GM12878 (cell line): ENCODE results near the gene SNRPA. TPM values are rescaled to one million over a fixed set of nuclear protein-coding genes. Genes with fewer than 3 reads are reported as not detected.

Experiments used
- ATAC-seq: fragments of 200-7000 bp; cut with Tn5 transposase; 3 replicates; pipeline ENCODE4 v1.9.1; 2020; ENCODE audit warnings: mild to moderate bottlenecking, moderate library complexity
- BruUV-seq: library from RNA; stranded (reverse); fragments of 400-500 nt; replicated peaks from 2 replicates; lab custom pipeline; 2021; lab: Mats Ljungman, UMichigan
- CTCF ChIA-PET: fragments of 300-600 bp; sonication (Branson Sonifier 250); formaldehyde crosslinking; extraction: SDS; loops from one replicate; lab custom pipeline; 2021; ENCODE audit warnings: inconsistent platforms; lab: Yijun Ruan, JAX
- POLR2A ChIA-PET: fragments of 350-600 bp; formaldehyde crosslinking; extraction: SDS; loops from one replicate; lab custom pipeline; 2021; ENCODE audit warnings: inconsistent platforms; lab: Charles Lee
- RAD21 ChIA-PET: fragments of 300-600 bp; sonication (Branson Sonifier 250); formaldehyde crosslinking; loops from one replicate; lab custom pipeline; 2023; ENCODE audit warnings: antibody characterized with exemption; ENCODE audit not compliant: unreplicated experiment; lab: Charles Lee
- SMC1A ChIA-PET: fragments of 300-600 bp; sonication (Branson Sonifier 250); formaldehyde crosslinking; loops from one replicate; lab custom pipeline; 2023; ENCODE audit not compliant: unreplicated experiment, uncharacterized antibody; lab: Charles Lee
- DNase-seq: peaks from one replicate; pipeline ENCODE4 v3.0.0-alpha.2; 2011; ENCODE audit warnings: low read depth, low spot score
- FAIRE-seq: peaks from 3 replicates; lab custom pipeline; 2011; peaks lifted over from hg19 to GRCh38; lab: Jason Lieb, UNC
- H2AFZ ChIP-seq: 2 replicates; pipeline ENCODE4 v1.6.0; 2011; ENCODE audit warnings: low read depth, low read length, control low read depth; ENCODE audit not compliant: control insufficient read depth
- H3K27ac ChIP-seq: 2 replicates; pipeline ENCODE4 v1.5.1; 2011; ENCODE audit warnings: control low read depth; ENCODE audit not compliant: control insufficient read depth, insufficient read depth
- H3K27me3 ChIP-seq, 2 experiments: replicated peaks in 1 of 2; 2 replicates each; pipeline versions ENCODE4 v1.6.0 to v1.6.1; 2011; ENCODE audit warnings: low read length in 1 of 2; ENCODE audit not compliant: control insufficient read depth in 2 of 2, insufficient read depth in 2 of 2
- H3K36me3 ChIP-seq, 2 experiments: 2 replicates each; pipeline ENCODE4 v1.5.1; 2011; ENCODE audit warnings: low read length in 1 of 2; ENCODE audit not compliant: control insufficient read depth in 2 of 2, insufficient read depth in 2 of 2
- H3K4me1 ChIP-seq: 2 replicates; pipeline ENCODE4 v1.6.1; 2011; ENCODE audit warnings: mild to moderate bottlenecking, low read length, moderate library complexity, mixed read lengths; ENCODE audit not compliant: control insufficient read depth, insufficient read depth
- H3K4me2 ChIP-seq: 2 replicates; pipeline ENCODE4 v1.6.0; 2011; ENCODE audit warnings: control low read depth; ENCODE audit not compliant: control insufficient read depth, insufficient read depth
- H3K4me3 ChIP-seq: fragments of 200-600 bp; sonication (generic); 2 replicates; pipeline ENCODE4 v1.5.1; 2016
- H3K79me2 ChIP-seq: 2 replicates; pipeline ENCODE4 v1.6.0; 2011; ENCODE audit warnings: low read length; ENCODE audit not compliant: control insufficient read depth, insufficient read depth
- H3K9ac ChIP-seq: 2 replicates; pipeline ENCODE4 v1.8.0; 2011; ENCODE audit warnings: low read length, control low read depth, mixed read lengths; ENCODE audit not compliant: control insufficient read depth, insufficient read depth
- H3K9me3 ChIP-seq: replicated peaks from 3 replicates; pipeline ENCODE4 v1.5.1; 2011; ENCODE audit warnings: mild to moderate bottlenecking, low read length; ENCODE audit not compliant: control insufficient read depth, insufficient read depth
- H4K20me1 ChIP-seq: 2 replicates; pipeline ENCODE4 v1.6.0; 2011; ENCODE audit not compliant: control insufficient read depth, insufficient read depth
- ATF3 ChIP-seq: IDR thresholded peaks from 2 replicates; pipeline ENCODE4 v1.6.1; 2011; ENCODE audit warnings: low read depth, mild to moderate bottlenecking, low read length, moderate library complexity, borderline replicate concordance; ENCODE audit errors: extremely low read depth
- CEBPZ ChIP-seq: fragments of 150-350 bp; IDR thresholded peaks from 2 replicates; pipeline ENCODE4 v1.6.1; 2016; ENCODE audit warnings: low read depth, low read length
- EP300 ChIP-seq, 2 experiments: fragments of 150-350 bp in 1 of 2; IDR thresholded peaks; 2 replicates each; pipeline ENCODE4 v1.6.1; 2011 to 2012; ENCODE audit warnings: low read depth in 2 of 2, low read length in 2 of 2, borderline replicate concordance in 1 of 2, improper control_type of control experiment in 1 of 2, inconsistent platforms in 1 of 2; ENCODE audit not compliant: control insufficient read depth in 1 of 2
- ESRRA ChIP-seq: IDR thresholded peaks from 2 replicates; pipeline ENCODE4 v1.6.1; 2012; ENCODE audit warnings: mild to moderate bottlenecking, low read length, improper control_type of control experiment
- FOXK2 ChIP-seq: fragments of 450-650 bp; IDR thresholded peaks from 2 replicates; pipeline ENCODE4 v1.6.1; 2017; ENCODE audit warnings: mild to moderate bottlenecking, moderate library complexity
- HCFC1 ChIP-seq: fragments of 150-350 bp; IDR thresholded peaks from 2 replicates; pipeline ENCODE4 v1.6.1; 2014; ENCODE audit warnings: low read length
- JUNB ChIP-seq: IDR thresholded peaks from 2 replicates; pipeline ENCODE4 v1.6.1; 2016; ENCODE audit warnings: antibody characterized with exemption, mild to moderate bottlenecking
- KLF5 ChIP-seq: fragments of 450-650 bp; IDR thresholded peaks from 2 replicates; pipeline ENCODE4 v1.6.1; 2014; ENCODE audit warnings: mild to moderate bottlenecking; ENCODE audit not compliant: partially characterized antibody
- NKRF ChIP-seq: fragments of 450-650 bp; conservative IDR thresholded peaks from 2 replicates; pipeline ENCODE4 v1.6.1; 2017; ENCODE audit warnings: mild to moderate bottlenecking, moderate library complexity
- NR2C2 ChIP-seq: IDR thresholded peaks from 2 replicates; pipeline ENCODE4 v1.6.1; 2011; ENCODE audit warnings: borderline replicate concordance, low read depth; ENCODE audit not compliant: control insufficient read depth, insufficient read length
- POLR2AphosphoS5 ChIP-seq: IDR thresholded peaks from 2 replicates; pipeline ENCODE4 v1.6.1; 2011; ENCODE audit warnings: mild to moderate bottlenecking, low read length, inconsistent platforms
- RFX5 ChIP-seq: IDR thresholded peaks from 2 replicates; pipeline ENCODE4 v1.6.1; 2011; ENCODE audit warnings: low read depth, low read length, improper control_type of control experiment
- TCF12 ChIP-seq: IDR thresholded peaks from 2 replicates; pipeline ENCODE4 v1.6.1; 2011; ENCODE audit warnings: low read depth, mild to moderate bottlenecking, low read length
- YY1 ChIP-seq: IDR thresholded peaks from 2 replicates; pipeline ENCODE4 v1.6.1; 2011; ENCODE audit warnings: low read depth, mild to moderate bottlenecking, low read length
- ZBTB33 ChIP-seq: fragments of 450-650 bp; IDR thresholded peaks from 2 replicates; pipeline ENCODE4 v1.6.1; 2017; ENCODE audit warnings: mild to moderate bottlenecking
- ZNF207 ChIP-seq: fragments of 450-650 bp; IDR thresholded peaks from 2 replicates; pipeline ENCODE4 v1.6.1; 2014; ENCODE audit warnings: antibody characterized with exemption, mild to moderate bottlenecking, borderline replicate concordance
- ZNF384 ChIP-seq: IDR thresholded peaks from 2 replicates; pipeline ENCODE4 v1.6.1; 2012; ENCODE audit warnings: low read depth, mild to moderate bottlenecking, low read length, improper control_type of control experiment, borderline replicate concordance
- ZSCAN29 ChIP-seq: fragments of 450-650 bp; IDR thresholded peaks from 2 replicates; pipeline ENCODE4 v1.6.1; 2017; ENCODE audit warnings: mild to moderate bottlenecking, moderate library complexity
- WGBS: methylation state at CpG from one replicate; pipeline ENCODE4 v1.1.6; 2016; ENCODE audit warnings: low lambda C conversion rate; ENCODE audit not compliant: insufficient replicate concordance, insufficient coverage; ENCODE audit errors: missing lambda C conversion rate; 5-methylcytosine and 5-hydroxymethylcytosine counted together
- in situ Hi-C: fragments of 300-500 bp; cut with MboI; formaldehyde crosslinking; loops from 9 replicates; pipeline ENCODE4 v1.14.3; 2018; ENCODE audit warnings: mixed read lengths
- intact Hi-C: fragments of 100-400 bp; cut with micrococcal nuclease; formaldehyde crosslinking; loops from one replicate; pipeline ENCODE4 v1.14.2; 2022; ENCODE audit not compliant: unreplicated experiment
- polyA plus RNA-seq, 11 experiments: library from polyadenylated mRNA; depleted of rRNA in 4 of 11; unstranded in 6 of 11; stranded (reverse) in 5 of 11; fragments of >200 nt; fragmentation: Nextera tagmentation in 4 of 11; fragmentation: Illumina TruSeq in 1 of 11; extraction: Ambion mirVana in 4 of 11; extraction: Trizol in 1 of 11; gene quantifications; 1 replicate in 1 of 11; 2 replicates in 10 of 11; pipeline versions ENCODE4 v1.2.1 to v1.2.3, GENCODE V29; 2011 to 2016; ENCODE audit warnings: inconsistent platforms in 2 of 11, missing spikeins in 2 of 11, low read depth in 1 of 11
- total RNA-seq, 4 experiments: library from RNA; depleted of rRNA in 3 of 4; stranded (reverse); fragments of >200 nt in 3 of 4; fragmentation: Illumina TruSeq in 1 of 4; extraction: Trizol in 1 of 4; gene quantifications; 2 replicates each; pipeline versions ENCODE4 v1.2.1 to v1.2.3, GENCODE V29; 2013 to 2021

The SNRPA gene
- total and polyA plus RNA-seq, 10 of the 15 experiments (the other 5 are each of a cell fraction or from before 2014, with no cell fraction given): 14.8 to 299 (median 202) TPM

GRCh38 chr19:40810160-40810559 lies 59.2 kb downstream of the SNRPA start:
- DNase-seq (no peak), ATAC-seq (no peak), FAIRE-seq (no peak)
- peaks cover 7% of the 10 kb centered on the region for H3K79me2 ChIP-seq
- no peak overlapping the region for H3K4me3 ChIP-seq
- H3K27me3 ChIP-seq: no peaks in the 10 kb centered on the region
- in situ Hi-C loops: loop anchor here (5.0 kb wide), 1 partner anchor 322 kb away; no protein-coding TSS in a partner anchor
- WGBS: 94% methylated on average over 10 of the region's 14 CpGs
- H3K9me3 ChIP-seq: no peaks in the 10 kb centered on the region
- no TSS peak for BruUV-seq
- peaks cover 9% of the 10 kb centered on the region for H3K4me1 ChIP-seq
- RAD21 ChIA-PET: no interaction called here
- POLR2A ChIA-PET: no interaction called here
- H4K20me1 ChIP-seq: 0 out of 2 replicates have a peak, but pooled peaks cover 3% of the 10 kb centered on the region
- H3K4me2 ChIP-seq: no peak overlapping the region
- peaks cover 7 to 17% of the 10 kb centered on the region in 2 experiments; a peak in 3 of 4 replicates for H3K36me3 ChIP-seq
- no peak overlapping the region for H3K27ac ChIP-seq
- CTCF ChIA-PET: interaction anchor here (5.9 kb wide), 1 partner anchor 147 kb away, joined by 51 read pairs; no protein-coding TSS in a partner anchor
- no peak overlapping the region for H3K9ac ChIP-seq
- SMC1A ChIA-PET: interaction anchor here (1.2 kb wide), 1 partner anchor 147 kb away, joined by 5 read pairs; no protein-coding TSS in a partner anchor
- intact Hi-C loops: no loop called here
- H2AFZ ChIP-seq: no peak overlapping the region
- TF ChIP-seq EP300 (IDR thresholded peaks at IDR 0.05; ENCODE audit: borderline replicate concordance in 1 of 2, control insufficient read depth in 1 of 2, low read depth in 2 of 2, low read length in 2 of 2) (no peak), ATF3 (no peak), ZNF384 (no peak), ZNF207 (no peak), YY1 (no peak), JUNB (no peak), FOXK2 (no peak), POLR2AphosphoS5 (no peak), ZBTB33 (no peak), RFX5 (no peak), TCF12 (no peak), HCFC1 (no peak), ESRRA (no peak), KLF5 (no peak), NR2C2 (no peak), CEBPZ (no peak), ZSCAN29 (no peak), NKRF (no peak)
